AG09309 (cell line): ENCODE measurements around the gene GFOD2.
"Not testable (repeated sequence)": the region's sequence is repeated elsewhere in the genome, so short reads cannot be mapped to it uniquely, and the experiment has no call there.

Experiments
- DNase-seq: peaks from one replicate; pipeline ENCODE4 v3.0.0-alpha.2; 2010; ENCODE audit warnings: low read depth
- H3K4me3 ChIP-seq: 2 replicates; pipeline ENCODE4 v1.5.1; 2011; ENCODE audit warnings: mild to moderate bottlenecking, low read depth, low read length, moderate library complexity; ENCODE audit not compliant: control insufficient read depth
- TF ChIP-seq, protein P1 (sequence below): IDR thresholded peaks from 2 replicates; pipeline ENCODE4 v1.5.1; 2011; ENCODE audit warnings: mild to moderate bottlenecking, low read depth, low read length, inconsistent platforms; ENCODE audit not compliant: insufficient read depth, control insufficient read depth; ENCODE audit errors: missing control alignments

GFOD2 gene

DNA sequence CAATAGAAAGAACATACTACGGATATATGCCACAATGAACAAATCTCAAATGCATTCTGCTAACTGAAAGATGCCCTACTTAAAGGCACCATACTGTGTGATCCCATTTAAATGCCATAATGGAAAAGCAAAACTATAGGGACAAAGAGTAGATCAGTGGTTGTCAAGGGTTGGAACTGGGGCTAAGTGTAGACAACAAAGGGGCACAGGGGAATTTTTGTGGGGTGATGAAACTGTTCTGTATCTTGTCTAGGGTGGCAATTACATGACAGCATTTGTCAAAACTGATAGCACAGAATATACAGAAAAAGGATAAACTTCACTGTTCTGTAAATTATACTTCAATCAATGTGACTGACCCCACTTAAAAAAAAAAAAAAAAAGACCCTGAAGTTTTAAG lies 17.7 kb downstream of the GFOD2 start:
- TF ChIP-seq, protein P1, sequence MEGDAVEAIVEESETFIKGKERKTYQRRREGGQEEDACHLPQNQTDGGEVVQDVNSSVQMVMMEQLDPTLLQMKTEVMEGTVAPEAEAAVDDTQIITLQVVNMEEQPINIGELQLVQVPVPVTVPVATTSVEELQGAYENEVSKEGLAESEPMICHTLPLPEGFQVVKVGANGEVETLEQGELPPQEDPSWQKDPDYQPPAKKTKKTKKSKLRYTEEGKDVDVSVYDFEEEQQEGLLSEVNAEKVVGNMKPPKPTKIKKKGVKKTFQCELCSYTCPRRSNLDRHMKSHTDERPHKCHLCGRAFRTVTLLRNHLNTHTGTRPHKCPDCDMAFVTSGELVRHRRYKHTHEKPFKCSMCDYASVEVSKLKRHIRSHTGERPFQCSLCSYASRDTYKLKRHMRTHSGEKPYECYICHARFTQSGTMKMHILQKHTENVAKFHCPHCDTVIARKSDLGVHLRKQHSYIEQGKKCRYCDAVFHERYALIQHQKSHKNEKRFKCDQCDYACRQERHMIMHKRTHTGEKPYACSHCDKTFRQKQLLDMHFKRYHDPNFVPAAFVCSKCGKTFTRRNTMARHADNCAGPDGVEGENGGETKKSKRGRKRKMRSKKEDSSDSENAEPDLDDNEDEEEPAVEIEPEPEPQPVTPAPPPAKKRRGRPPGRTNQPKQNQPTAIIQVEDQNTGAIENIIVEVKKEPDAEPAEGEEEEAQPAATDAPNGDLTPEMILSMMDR: no peak
- H3K4me3 ChIP-seq: no peak overlapping the region
- no peak for DNase-seq

DNA sequence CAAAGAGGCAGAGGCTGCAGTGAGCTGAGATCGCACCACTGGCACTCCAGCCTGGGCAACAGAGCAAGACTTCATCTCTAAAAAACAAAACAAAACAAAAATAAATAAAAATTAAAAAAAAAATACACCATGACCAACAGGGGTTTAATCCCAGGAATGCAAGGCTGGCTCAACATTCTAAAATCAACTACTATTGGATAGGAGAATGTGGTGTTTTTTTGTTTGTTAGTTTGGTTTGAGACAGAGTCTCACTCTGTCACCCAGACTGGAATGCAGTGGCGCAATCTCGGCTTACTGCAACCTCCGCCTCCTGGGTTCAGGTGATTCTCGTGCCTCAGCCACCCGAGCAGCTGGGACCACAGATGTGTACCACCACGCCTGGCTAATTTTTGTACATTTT lies 19.9 kb downstream of the GFOD2 start:
- H3K4me3 ChIP-seq: no peak overlapping the region
- TF ChIP-seq, protein P1: no peak
- no peak for DNase-seq

DNA sequence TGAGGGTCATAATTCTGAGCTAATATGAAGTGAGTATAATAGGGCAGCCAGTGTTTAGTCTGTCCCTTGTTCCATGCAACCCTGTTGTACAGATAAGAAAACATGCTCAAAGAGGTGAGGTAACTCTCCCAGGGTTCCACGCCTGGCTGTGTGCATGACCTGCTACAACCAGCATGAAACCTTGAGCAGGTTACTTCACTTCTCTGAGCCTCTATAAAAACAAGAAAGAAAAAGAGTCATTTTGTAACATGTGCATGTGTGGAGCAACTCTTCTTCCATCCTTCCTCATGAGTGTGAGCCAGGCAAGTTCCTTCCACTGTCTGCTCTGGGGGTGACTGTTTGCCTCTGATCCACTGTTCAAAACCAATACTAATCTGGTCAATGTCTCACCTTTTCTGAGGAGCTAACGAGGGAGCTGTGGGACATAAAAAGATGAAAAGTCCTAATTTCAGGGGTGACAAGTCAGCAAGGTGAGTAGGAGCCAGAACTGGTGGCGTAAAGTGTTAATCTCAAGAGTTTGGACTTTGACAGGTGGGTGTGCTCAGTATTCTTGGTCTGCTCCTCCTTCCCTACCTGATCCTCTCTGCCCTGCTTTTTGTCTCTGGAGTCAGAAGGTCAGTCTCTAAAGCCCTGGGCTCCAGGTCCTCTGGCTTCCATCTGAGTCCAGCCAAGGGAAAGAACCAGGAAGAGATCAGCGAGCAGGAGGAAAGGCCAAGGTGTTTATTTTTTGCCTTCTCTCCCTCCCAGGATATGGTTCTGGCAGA lies 21.5 kb downstream of the GFOD2 start:
- H3K4me3 ChIP-seq: no peak overlapping the region
- DNase-seq: no peak
- TF ChIP-seq, protein P1: no peak

DNA sequence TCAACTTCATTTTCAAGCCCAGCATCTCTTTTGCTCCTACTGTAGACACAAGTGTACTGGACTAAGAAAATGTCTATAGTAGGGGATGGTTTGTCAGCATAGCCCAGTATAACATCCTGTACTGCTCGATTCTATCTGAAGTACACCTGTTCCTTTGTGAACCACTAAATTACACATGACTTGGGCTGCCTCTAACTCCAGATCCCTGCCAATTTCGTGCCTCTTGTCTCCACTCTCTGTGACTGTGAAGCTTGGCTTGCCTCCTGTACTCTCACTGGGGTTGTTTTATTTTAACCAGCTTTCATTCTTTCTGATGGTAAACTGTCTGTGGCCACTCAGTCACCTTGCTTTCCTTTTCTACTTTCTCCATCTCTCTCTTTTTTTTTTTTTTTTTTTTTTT lies 24.5 kb downstream of the GFOD2 start:
- DNase-seq: no peak
- TF ChIP-seq, protein P1: no peak

DNA sequence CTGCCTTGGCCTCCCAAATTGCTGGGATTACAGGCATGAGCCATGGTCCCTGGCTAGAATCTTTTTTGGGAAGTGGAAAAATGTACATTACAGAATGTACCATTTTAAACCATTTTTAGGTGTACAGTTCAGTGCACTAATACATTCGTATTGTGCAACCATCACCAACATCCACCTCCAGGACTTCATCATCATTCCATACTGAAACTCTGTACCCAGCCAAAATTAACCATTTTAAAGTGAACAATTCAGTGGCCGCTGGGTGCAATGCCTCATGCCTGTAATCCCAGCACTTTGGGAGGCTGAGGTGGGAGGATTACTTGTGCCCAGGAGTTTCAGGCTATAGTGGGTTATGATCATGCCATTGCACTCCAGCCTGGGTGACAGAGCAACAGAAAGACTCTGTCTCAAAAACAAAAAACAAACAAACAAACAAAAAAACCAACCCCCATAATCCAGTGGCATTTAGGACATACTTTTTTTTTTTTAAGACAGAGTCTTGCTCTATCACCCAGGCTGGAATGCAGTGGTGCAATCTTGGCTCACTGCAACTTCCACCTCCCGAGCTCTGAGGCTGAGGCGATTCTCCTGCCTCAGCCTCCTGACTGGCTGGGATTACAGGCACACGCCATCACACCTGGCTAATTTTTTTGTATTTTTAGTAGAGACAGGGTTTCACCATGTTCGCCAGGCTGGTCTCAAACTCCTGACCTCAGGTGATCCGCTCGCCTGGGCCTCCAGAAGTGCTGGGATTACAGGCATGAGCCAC lies 25.4 kb downstream of the GFOD2 start:
- H3K4me3 ChIP-seq, DNase-seq: not testable (repeated sequence)

More for the DNA sequence above, 24.5 kb downstream of the GFOD2 start:
- no peak overlapping the region for H3K4me3 ChIP-seq

DNA sequence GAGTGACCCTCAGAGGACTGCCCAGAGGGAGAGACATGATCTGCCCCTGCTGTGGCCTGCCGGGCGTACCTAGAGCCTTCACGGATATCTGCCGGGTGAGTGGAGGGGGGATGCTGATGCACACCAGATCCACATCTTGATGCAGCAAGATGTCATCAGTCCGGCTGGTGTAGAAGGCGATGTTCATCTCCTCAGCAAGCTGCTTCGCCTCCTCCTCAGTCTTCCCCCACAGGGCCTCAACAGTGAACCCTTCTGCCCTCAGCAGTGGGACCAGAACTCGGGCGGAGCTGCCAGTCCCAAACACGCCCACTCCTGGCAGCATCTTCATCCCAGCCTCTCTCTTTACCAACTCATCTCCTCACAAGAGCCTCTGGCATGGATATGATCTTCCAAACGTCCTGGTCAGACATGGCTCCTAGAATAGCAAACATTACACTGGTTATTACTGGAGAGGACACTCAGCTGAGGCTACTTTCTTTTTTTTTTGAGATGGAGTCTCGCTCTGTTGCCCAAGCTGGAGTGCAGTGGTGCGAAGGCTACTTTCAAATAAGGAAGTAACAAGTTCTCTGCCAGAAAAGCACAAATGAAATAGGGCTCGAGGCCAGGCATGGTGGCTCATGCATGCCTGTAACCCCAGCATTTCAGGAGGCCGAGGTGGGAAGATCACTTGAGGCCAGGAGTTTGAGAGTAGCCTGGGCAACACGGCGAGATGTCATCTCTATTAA lies 33.6 kb downstream of the GFOD2 start:
- TF ChIP-seq, protein P1: no peak
- no peak overlapping the region for H3K4me3 ChIP-seq
- DNase-seq: no peak
